Neural progenitor cell (in vitro differentiated cells): ENCODE results near the gene EXD3.

ENCODE experiments used
- CTCF ChIP-seq: fragments of 200-600 bp; sonication (generic); IDR thresholded peaks from 2 replicates; pipeline ENCODE4 v1.5.1; 2017; ENCODE audit warnings: antibody characterized with exemption, mild to moderate bottlenecking
- EZH2phosphoT487 ChIP-seq: fragments of 200-600 bp; sonication (generic); IDR thresholded peaks from 2 replicates; pipeline ENCODE4 v1.6.1; 2017; ENCODE audit warnings: antibody characterized with exemption

DNA sequence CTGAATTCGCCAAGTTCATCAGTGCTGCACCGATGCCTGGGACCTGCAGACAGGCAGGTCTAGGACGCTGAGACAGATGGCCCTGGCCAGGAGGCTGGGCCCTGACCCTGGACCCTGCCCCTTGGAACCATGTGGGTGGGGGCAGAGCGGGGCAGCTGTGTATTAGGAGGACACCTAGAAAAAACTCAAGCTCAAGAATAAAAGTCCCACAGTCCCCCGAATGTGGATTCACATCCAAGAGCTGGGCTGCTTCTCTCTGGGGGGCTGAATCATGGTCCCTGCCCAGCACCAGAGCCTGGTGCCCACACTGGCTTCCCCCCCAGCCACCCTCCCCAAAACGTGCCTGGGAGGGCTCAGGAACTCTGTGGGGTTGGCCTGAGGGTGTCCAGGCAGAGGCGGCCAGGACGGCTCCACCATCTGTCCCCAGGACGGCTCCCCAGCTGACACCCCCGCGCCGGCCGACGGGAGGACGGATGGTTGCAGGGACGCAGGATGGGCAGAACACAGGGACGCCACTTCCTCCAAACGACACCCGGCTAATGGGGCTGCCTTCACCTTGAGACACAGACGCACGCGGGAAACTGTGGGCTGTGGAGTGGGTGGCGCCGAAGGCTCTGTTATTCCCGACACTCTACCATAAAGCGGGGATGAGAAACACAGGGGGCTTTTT is 34.9 kb downstream of the EXD3 start:
- TF ChIP-seq CTCF (no peak), EZH2phosphoT487 (no peak)
